Dermis microvascular lymphatic vessel endothelial cell (primary cell): ENCODE results near the gene ULBP3. TPM values are rescaled to one million over a fixed set of nuclear protein-coding genes. Genes with fewer than 3 reads are reported as not detected.

Source experiments
- DNase-seq, 2 donors: peaks; one replicate each; pipeline versions ENCODE4 v3.0.0 to v3.0.0-alpha.2; 2010; ENCODE audit warnings: low read depth in 2 of 2
- total RNA-seq: library from RNA; depleted of rRNA; stranded (reverse); fragments of >200 nt; gene quantifications from 2 replicates; pipeline ENCODE4 v1.2.1, GENCODE V29; 2014

Gene ULBP3
- total RNA-seq, result 3.9 and 4.0 TPM in 2 replicates

DNA sequence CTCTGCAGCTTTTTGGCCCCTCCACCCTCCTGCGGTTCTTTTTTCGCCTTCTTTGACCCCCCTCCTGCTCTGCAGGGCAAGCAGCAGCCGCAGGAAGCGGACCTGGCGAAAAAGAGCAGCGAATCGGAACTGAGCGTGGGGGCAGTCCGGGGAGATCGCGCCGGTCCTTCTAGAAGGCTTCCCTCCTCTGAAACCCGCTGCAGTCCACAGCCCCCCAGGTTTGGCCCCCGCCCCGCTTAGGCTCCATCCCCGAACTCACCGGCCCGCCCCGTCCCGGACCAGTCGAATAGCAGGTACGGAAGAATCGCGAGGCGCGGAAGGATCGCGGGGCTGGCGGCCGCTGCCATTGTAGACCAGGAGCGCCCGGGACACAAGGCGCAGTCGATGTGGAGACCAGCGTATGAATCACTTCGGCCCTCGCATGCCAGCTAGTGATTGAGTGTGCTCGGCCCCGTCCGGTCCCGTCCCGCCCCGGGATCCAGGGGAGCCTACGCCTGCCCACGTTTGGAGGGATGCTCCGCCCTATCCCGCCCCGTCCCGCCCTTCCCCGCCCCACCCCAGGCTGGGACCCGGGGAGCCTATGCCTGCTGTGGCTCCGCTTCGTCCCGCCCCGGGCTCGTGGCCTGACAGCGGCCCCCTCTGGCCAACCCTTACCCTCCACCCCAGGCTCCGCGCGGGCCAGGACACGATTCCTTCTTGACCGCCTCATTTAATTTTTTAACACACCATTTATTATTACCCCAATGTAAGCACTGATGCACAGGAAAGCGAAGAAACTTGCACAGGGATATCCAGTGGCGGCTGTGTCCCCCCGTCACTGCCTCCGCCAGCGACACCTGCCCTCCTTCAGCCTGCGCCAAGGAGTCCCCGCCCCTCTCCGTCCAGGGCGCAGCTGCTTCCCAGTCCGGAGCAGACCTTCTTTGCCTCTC is at the start of gene ULBP3:
Gene ULBP3 (minus strand): TSS at position 402 of the 929 bp plus-strand sequence. CDS start 55 bp downstream, at position 347.
- peak; percentile 81 to 97 for DNase-seq

DNA sequence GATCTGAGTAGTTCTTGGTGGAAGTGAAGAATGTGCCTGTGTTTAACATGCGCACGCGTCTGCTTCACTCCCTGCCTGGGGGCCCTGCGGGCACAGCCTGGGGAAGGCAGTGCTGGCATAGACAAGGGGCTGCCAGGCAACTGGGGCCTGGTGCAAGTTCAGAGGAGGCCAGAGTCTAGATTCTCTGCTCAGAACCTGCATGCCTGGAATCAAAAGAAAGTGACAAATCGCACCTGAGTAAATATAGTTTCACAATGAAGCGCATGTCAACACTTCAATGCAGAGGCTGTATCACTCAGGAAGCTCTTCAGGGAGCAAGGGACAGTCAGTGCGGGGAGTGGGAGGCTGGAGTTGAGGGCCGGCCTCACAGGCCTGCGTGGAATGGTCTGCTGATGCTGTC is 49.7 kb upstream of the ULBP3 start:
- DNase-seq, result no peak

DNA sequence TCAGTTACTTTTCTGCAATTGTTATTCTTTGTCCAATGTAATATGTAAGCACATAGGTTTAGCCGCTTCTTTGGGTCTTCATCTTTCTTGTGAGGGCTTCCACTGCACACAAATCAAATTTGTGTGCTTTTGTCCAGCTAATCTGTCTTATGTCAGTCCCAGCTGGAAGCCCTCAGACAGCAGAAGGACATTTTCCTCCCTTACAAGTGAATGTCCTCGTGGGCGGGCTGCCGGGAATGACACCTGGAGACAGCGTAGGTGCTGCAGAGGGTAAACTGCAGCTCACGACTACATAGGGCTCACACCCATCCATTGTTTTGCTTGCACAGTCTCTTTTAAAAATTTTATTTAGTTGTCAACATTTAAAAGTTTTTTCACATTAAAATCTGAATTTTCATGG is 49.3 kb upstream of the ULBP3 start:
- no peak for DNase-seq

DNA sequence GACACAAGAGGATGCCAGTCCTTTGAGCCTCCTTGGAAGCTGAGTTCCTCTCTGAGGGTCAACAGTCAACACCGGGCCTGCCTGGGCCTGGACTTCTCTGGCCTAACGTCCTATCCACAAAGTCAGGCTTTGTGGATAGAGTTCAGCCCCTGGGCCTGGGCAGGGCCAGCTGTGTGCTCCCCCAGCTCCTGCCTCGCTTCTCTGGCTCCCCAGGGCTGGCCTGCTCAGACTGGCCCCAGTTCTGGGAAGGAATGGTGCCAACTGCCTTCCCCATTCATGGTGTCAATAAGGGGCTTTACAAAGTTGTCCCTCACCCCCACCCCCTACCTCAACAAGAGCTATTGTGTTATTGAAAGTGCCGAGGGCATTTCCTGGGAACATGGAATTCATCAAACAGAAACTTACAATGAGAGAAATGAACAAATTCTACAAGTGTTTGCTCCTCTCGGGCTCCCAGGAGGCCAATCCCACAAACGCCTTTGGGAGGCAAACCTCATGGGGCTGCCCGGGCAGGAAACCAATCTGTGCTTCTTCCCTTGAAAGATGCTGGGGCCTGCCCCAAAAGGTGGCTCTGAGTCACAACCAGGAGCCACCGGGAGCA is 47.4 kb upstream of the ULBP3 start:
- no peak for DNase-seq

DNA sequence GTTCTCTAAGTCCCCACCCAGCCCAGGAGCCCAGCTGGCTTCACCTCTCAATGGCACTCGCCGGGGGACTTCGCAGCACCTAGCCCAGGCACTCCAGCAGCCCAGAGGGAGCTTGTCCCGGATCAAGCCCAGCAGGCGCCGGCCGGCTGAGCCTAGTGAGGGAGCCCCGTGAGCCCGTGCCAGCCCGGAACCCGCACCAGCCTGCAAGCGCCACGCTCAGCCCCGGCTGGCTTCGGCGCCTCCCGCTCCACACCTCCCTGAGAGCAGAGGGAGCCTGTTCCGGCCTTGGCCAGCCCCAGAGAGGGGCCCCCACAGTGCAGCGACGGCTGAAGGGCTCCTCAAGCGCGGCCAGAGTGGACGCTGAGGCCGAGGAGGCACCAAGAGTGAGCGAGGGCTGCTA is 46.8 kb upstream of the ULBP3 start:
- DNase-seq, result no peak

DNA sequence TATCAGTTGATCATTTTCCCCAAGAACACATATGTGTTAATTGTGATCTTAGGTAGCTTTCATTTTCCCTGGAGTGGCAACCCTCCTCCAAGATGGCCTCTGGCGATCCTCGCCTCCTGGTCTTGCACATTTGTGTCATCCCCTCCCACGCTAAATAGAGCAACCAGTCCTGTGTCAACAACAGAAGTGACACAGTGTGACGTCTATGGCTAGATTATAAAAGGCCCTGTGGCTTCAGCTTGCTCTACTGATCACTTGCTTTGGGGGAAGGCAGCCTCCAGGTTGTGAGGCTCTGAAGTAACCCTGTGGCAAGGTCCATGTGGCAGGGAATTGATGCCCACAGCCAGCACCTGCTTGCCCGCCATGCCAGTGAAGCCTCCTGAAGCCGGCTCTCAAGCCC is 43.3 kb upstream of the ULBP3 start:
- DNase-seq, result no peak

DNA sequence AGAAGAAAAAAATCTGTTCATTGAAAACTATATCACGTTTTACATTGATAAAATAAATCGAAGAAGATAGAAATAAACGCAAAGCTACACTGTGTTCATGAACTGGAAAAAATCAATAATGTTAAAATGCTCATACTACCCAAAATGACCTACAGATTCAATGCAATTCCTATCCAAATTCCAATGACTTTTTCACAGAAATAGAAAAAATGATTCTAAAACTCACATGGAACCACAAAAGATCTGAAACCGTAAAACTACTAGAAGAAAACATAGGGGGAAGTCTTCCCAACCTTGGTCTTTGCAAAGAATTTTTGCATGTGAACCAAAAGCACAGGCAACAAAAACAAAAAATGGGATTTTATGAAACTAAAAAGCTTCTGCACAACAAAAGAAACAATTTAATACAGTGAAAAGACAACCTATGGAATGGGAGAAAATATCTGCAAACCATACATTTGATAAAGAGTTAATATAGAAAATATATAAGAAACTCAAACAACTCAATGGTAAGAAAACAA is 33.9 kb upstream of the ULBP3 start:
- DNase-seq, result no peak

DNA sequence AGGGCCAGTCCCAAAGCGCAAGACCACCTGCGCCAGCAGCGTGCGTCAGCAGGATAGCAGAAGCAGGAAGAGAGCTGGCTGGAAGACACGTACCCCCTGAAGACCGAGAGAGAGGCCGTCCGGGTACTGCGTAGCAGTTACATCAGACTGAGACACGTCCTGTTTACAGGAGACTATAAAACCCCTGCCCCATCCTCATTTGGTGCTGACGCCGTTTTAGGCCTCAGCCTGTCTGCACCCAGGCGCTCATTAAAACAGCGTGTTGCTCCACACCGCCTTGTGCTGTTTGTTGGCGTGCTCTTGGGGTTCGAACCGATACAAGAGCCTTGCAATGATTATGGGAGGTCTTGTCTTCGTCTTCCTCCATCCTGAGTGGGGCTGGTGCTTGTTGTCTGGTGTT is 31.8 kb upstream of the ULBP3 start:
- DNase-seq, result no peak

DNA sequence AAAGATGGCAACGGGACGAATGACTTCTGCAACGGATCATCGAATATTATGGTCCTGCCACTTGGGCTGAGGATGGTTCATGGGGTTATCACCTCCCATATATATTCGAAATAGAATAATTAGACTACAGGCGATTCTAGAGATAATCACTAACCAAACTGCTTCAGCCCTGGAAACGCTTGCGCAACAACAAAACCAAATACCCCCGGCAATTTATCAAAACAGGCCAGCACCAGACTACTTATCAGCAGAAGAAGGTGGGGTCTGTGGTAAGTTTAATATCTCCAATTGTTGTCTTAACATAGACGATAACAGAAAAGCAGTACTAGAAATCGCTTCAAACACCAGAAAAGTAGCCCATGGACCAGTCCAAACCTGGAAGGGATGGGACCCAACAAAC is 31.0 kb upstream of the ULBP3 start:
- no peak for DNase-seq

DNA sequence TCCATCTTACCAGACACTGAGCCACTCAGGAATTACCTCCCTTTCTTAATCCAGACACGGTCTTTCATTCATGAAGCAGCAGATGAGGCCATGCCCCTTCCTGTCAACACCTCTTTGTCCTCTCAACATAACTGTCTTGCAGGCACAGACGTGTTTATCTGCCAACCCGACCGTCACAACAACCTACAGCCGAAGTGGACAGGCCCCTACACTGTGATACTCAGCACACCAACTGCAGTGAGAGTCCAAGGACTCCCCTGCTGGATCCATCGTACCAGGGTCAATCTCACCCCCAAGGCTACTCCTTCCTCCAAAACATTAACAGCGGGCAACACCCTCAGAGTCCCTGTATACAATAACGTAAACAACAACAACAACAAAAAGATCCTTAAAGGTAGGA is 30.6 kb upstream of the ULBP3 start:
- DNase-seq, result no peak

GRCh38 chr6:150098155-150098554 is 29.2 kb upstream of the ULBP3 start:
- DNase-seq, result no peak

DNA sequence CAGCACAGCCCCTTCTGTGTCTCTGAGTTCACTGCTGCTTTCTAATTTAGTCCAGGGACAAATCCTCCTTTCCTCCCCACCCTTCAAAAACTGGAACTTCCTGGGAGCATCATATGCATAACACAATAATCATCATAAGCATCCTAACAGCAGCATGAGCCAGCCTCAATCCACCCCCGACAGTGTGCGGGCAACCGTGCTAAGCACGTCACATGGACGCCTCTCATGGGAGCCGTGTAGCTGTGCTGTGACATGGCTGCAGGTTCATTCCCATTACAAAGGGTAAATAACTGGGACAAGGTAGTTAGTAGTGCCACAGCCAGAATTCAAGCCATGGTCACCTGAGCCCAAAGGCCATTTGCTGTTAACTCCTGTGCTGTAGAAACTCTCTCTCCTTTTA is 24.5 kb upstream of the ULBP3 start:
- no peak for DNase-seq

DNA sequence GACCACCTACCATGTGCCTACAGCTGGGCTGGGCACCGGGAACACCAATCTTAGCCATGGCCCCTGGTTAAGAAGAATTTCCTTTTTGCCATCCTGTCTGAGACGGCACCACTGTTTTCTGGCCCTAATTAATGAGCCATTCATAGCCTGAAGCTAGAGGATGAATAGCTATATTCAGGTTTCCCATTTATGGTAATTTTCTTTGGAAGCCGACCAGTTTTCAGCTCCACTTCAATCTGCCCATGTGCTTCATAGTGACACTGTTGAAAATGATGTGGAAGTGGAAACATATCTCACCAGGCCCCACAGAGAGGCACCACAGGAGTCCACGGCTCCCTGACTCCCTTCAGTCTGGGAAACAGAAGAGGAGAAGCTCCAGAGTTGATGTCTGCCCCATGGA is 22.6 kb upstream of the ULBP3 start:
- DNase-seq, result no peak

- DNase-seq, result no peak
These were observed 21.4 kb upstream of the ULBP3 start for GRCh38 chr6:150090328-150090727.

DNA sequence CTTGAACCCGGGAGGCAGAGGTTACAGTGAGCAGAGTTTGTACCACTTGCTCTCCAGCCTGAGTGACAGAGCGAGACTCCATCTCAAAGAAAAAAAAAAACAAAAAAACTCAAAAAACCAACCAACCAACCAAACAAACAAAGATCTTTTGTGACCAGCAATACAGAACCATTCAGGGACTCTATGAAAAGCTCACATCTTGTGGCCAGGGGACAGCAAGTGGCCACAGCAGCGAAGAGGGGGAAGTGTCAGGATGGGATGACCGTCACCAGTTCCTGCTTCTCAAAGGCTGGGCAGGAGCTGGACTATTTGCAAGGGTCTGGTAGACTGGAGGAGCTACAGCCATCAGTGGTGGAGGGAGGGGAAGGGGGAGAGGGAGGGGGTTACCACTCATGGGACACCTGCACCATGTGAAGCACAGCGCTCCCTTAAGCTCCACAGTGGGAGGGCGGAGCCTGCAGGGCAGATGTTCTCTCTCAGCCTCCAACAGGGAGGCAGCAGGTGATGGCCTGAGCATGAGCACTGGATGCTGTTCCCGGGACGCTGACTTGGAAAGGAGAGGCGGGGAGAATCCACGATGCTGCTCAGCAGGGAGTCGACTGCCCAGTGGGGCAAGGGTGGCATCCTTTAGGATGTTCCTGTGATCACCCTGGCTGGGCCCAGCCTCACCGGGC is 19.7 kb upstream of the ULBP3 start:
- no peak for DNase-seq

DNA sequence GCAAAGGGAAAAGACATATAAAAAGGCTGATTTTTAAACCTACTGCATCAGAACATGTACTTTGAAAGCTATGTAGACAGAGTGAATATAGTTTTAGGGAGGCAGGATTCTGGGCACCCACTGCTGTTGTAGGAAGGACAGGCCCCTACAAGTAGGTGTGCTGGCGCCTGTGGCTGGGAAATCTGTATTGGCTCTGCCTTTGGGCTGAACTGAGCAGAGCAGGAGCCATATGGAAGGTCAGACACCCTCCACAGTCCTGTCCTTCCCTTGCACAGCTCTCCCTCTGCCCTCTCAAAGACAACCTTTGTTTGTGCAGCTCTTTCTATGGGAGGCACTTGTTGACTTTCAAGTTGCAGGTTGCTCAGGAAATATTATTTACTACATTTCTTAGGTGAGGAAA is 18.4 kb upstream of the ULBP3 start:
- DNase-seq, result no peak

DNA sequence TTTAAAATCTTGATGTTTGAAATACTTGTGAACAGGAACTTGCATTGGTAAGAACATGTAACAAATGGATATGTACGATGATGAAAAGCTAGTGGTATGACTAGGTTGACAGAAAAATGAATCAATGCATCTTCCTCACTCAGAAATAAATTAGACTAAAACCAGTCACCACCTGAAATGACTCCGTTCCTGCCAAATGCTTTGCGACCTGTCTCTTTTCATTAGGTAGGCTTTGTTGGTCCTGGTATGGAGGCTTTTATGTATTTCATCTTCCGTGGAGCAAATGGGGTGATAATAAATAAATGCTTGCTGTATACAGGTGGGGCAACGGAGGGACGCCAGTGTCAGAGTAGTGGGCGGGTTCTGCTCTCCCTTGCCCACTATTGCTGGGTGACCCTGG is 17.1 kb upstream of the ULBP3 start:
- DNase-seq, result no peak

GRCh38 chr6:150084426-150084825 is 15.5 kb upstream of the ULBP3 start:
- DNase-seq, result no peak

DNA sequence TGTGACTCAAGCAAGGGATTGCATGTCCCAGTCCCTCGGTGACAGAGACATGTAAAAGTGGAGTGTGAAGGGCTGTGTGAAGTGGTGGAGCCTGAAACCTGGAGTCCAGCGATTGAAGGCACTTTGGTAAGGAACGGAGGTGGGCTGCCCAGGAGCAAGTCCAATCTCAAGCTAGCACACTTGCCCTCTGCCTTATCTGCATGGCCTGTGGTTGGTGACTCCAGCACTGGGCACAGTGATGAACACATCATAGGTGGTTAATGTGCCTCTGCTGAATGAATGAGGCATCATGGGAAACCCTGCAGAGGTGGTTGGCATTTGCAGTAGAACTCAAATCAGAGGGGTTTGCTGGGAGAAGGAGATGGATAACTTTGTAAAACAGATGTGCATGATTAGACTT is 14.9 kb upstream of the ULBP3 start:
- no peak for DNase-seq

DNA sequence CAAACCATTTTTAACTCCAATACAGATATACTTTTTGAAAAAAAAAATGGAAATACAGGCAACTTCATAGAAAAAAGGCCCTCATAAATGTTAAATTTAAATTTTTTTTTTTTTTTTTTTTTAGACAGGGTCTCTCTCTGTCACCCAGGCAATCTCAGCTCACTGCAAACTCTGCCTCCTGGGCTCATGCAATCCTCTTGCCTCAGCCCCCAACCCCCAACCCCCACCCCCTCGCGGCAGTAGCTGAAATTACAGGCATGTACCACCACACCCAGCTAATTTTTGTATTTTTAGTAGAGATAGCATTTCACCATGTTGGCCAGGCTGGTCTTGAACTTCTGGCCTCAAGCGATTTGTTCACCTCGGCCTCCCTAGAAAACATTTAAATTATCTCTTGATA is 12.8 kb upstream of the ULBP3 start:
- no peak for DNase-seq

GRCh38 chr6:150079604-150080003 is 10.7 kb upstream of the ULBP3 start:
- DNase-seq, result no peak

GRCh38 chr6:150078788-150079187 is 9.9 kb upstream of the ULBP3 start:
- no peak for DNase-seq
